ENCODE measurements around the gene TEX19.
"Not testable (repeated sequence)": the region's sequence is repeated elsewhere in the genome, so short reads cannot be mapped to it uniquely, and the experiment has no call there.

TEX19 gene

GRCh38 chr17:82370471-82371332 is 11.7 kb downstream of the TEX19 start:
- Mint-ChIP-seq H3K4me3 (peak overlapping the region; percentile 79), H3K27ac (peak overlapping the region; percentile 81), H3K36me3 (no peaks in the 10 kb centered on the region), H3K4me1 (peaks cover 16 to 26% of the 10 kb centered on the region in 2 donors), H3K27me3 (peaks cover 19 to 45% of the 10 kb centered on the region in 2 donors), H3K9me3 (no peaks in the 10 kb centered on the region)
- ATAC-seq (replicated peaks) (peak; percentile 66 to 72), DNase-seq (no peak)

- peaks cover 26 to 53% of the 10 kb centered on the region in 2 donors for H3K27me3 Mint-ChIP-seq
- DNase-seq: no peak
- ATAC-seq (replicated peaks): no peak
- no peaks in the 10 kb centered on the region for H3K36me3 Mint-ChIP-seq
- peak within 1 kb of the TSS; percentile 81 for H3K27ac Mint-ChIP-seq
- peaks cover 16 to 26% of the 10 kb centered on the region in 2 donors for H3K4me1 Mint-ChIP-seq
- H3K9me3 Mint-ChIP-seq: no peaks in the 10 kb centered on the region
- peak within 1 kb of the TSS; percentile 79 for H3K4me3 Mint-ChIP-seq
Measured at GRCh38 chr17:82371333-82372248, 12.5 kb downstream of the TEX19 start, which contains the start of gene UTS2R. TSS of gene UTS2R (plus strand) at chr17:82371765. CDS start at chr17:82374325, 2,560 bp downstream.

GRCh38 chr17:82372249-82373071 is 13.4 kb downstream of the TEX19 start:
- DNase-seq: no peak
- peak overlapping the region; percentile 59 to 74 for H3K4me3 Mint-ChIP-seq
- H3K36me3 Mint-ChIP-seq: no peaks in the 10 kb centered on the region
- H3K4me1 Mint-ChIP-seq: peaks cover 16 to 26% of the 10 kb centered on the region in 2 donors
- peaks cover 27 to 54% of the 10 kb centered on the region in 2 donors for H3K27me3 Mint-ChIP-seq
- H3K27ac Mint-ChIP-seq: no peak overlapping the region
- ATAC-seq (replicated peaks): peak; percentile 39 to 58
- no peaks in the 10 kb centered on the region for H3K9me3 Mint-ChIP-seq

- not testable (repeated sequence) for H3K9me3 Mint-ChIP-seq; ATAC-seq (replicated peaks); H3K27ac Mint-ChIP-seq; H3K36me3 Mint-ChIP-seq; DNase-seq
- Mint-ChIP-seq H3K27me3 (peaks cover 31 to 60% of the 10 kb centered on the region in 2 donors), H3K4me3 (peak overlapping the region in 1 of 2 donors; percentile 74), H3K4me1 (peaks cover 16 to 26% of the 10 kb centered on the region in 2 donors)
Measured at GRCh38 chr17:82373072-82373452, 14.0 kb downstream of the TEX19 start.

GRCh38 chr17:82373731-82374625 is 14.9 kb downstream of the TEX19 start:
- Mint-ChIP-seq H3K27me3 (peaks cover 38 to 68% of the 10 kb centered on the region in 2 donors), H3K27ac (no peak overlapping the region), H3K4me3 (no peak overlapping the region), H3K9me3 (no peaks in the 10 kb centered on the region), H3K36me3 (no peaks in the 10 kb centered on the region), H3K4me1 (peaks cover 17 to 30% of the 10 kb centered on the region in 2 donors)
- no peak for ATAC-seq (replicated peaks)
- no peak for DNase-seq

- no peak for DNase-seq
- Mint-ChIP-seq H3K9me3 (no peaks in the 10 kb centered on the region), H3K27me3 (peaks cover 39 to 64% of the 10 kb centered on the region in 2 donors), H3K27ac (no peak overlapping the region), H3K4me1 (peaks cover 18 to 31% of the 10 kb centered on the region in 2 donors), H3K36me3 (no peaks in the 10 kb centered on the region), H3K4me3 (no peak overlapping the region)
- ATAC-seq (replicated peaks): no peak
Measured at GRCh38 chr17:82374626-82375331, 15.7 kb downstream of the TEX19 start.

- H3K27me3 Mint-ChIP-seq: peaks cover 43 to 67% of the 10 kb centered on the region in 2 donors
- DNase-seq: no peak
- no peak overlapping the region for H3K27ac Mint-ChIP-seq
- no peaks in the 10 kb centered on the region for H3K36me3 Mint-ChIP-seq
- no peak overlapping the region for H3K4me3 Mint-ChIP-seq
- H3K9me3 Mint-ChIP-seq: no peaks in the 10 kb centered on the region
- ATAC-seq (replicated peaks): no peak
- peaks cover 20 to 29% of the 10 kb centered on the region in 2 donors for H3K4me1 Mint-ChIP-seq
Measured at GRCh38 chr17:82375359-82376041, 16.5 kb downstream of the TEX19 start.

- Mint-ChIP-seq H3K27me3 (peaks cover 44 to 67% of the 10 kb centered on the region in 2 donors), H3K4me1 (peaks cover 14 to 23% of the 10 kb centered on the region in 2 donors), H3K27ac (no peak overlapping the region), H3K36me3 (no peaks in the 10 kb centered on the region), H3K9me3 (no peaks in the 10 kb centered on the region), H3K4me3 (no peak overlapping the region)
- DNase-seq (no peak), ATAC-seq (replicated peaks) (no peak)
Measured at GRCh38 chr17:82376042-82376730, 17.1 kb downstream of the TEX19 start.

GRCh38 chr17:82377294-82377693 is 18.2 kb downstream of the TEX19 start:
- H3K27me3 Mint-ChIP-seq: peaks cover 50 to 70% of the 10 kb centered on the region in 2 donors
- not testable (repeated sequence) for H3K4me3 Mint-ChIP-seq

GRCh38 chr17:82377924-82378740 is 19.1 kb downstream of the TEX19 start:
- DNase-seq (no peak), ATAC-seq (replicated peaks) (no peak)
- no peaks in the 10 kb centered on the region for H3K36me3 Mint-ChIP-seq
- H3K4me1 Mint-ChIP-seq: peaks cover 10 to 15% of the 10 kb centered on the region in 2 donors
- H3K27me3 Mint-ChIP-seq: peaks cover 51 to 70% of the 10 kb centered on the region in 2 donors
- H3K4me3 Mint-ChIP-seq: no peak overlapping the region
- no peak overlapping the region for H3K27ac Mint-ChIP-seq
- no peaks in the 10 kb centered on the region for H3K9me3 Mint-ChIP-seq

More at GRCh38 chr17:82377294-82377693, 18.2 kb downstream of the TEX19 start:
- H3K9me3 Mint-ChIP-seq; H3K36me3 Mint-ChIP-seq; DNase-seq; ATAC-seq (replicated peaks); H3K27ac Mint-ChIP-seq: not testable (repeated sequence)
- H3K4me1 Mint-ChIP-seq: peaks cover 17 to 24% of the 10 kb centered on the region in 2 donors

- no peak overlapping the region for H3K4me3 Mint-ChIP-seq
- H3K27ac Mint-ChIP-seq: no peak overlapping the region
- ATAC-seq (replicated peaks) (no peak), DNase-seq (no peak)
- H3K9me3 Mint-ChIP-seq: no peaks in the 10 kb centered on the region
- no peaks in the 10 kb centered on the region for H3K36me3 Mint-ChIP-seq
- H3K27me3 Mint-ChIP-seq: peaks cover 54 to 70% of the 10 kb centered on the region in 2 donors
- H3K4me1 Mint-ChIP-seq: peaks cover 10% of the 10 kb centered on the region in 2 donors
Measured at GRCh38 chr17:82378741-82379021, 19.6 kb downstream of the TEX19 start.
